ENCODE results near the gene GRIA3.
"Not testable (repeated sequence)": the region's sequence is repeated elsewhere in the genome, so short reads cannot be mapped to it uniquely, and the experiment has no call there.

Gene GRIA3

GRCh38 chrX:123361371-123361770 lies 177.3 kb downstream of the GRIA3 start:
- DNase-seq: no peak

GRCh38 chrX:123386196-123386595 lies 202.1 kb downstream of the GRIA3 start:
- not testable (repeated sequence) for DNase-seq

GRCh38 chrX:123392921-123393320 lies 208.8 kb downstream of the GRIA3 start:
- DNase-seq: no peak

- DNase-seq: no peak
These were observed 215.6 kb downstream of the GRIA3 start for GRCh38 chrX:123399709-123400108.

- DNase-seq: no peak
These were observed 221.2 kb downstream of the GRIA3 start for GRCh38 chrX:123405231-123405630.

GRCh38 chrX:123408821-123409737 lies 225.0 kb downstream of the GRIA3 start:
- no peak for DNase-seq

GRCh38 chrX:123422875-123423274 lies 238.8 kb downstream of the GRIA3 start:
- DNase-seq: no peak

GRCh38 chrX:123424546-123424945 lies 240.5 kb downstream of the GRIA3 start:
- DNase-seq: no peak

- DNase-seq: no peak
These were observed 241.4 kb downstream of the GRIA3 start for GRCh38 chrX:123425471-123425870.

- no peak for DNase-seq
These were observed 241.8 kb downstream of the GRIA3 start for GRCh38 chrX:123425904-123426303.

GRCh38 chrX:123432361-123433150 lies 248.5 kb downstream of the GRIA3 start:
- DNase-seq: no peak

- DNase-seq: no peak
These were observed 252.5 kb downstream of the GRIA3 start for GRCh38 chrX:123436512-123437136.

GRCh38 chrX:123439926-123440325 lies 255.8 kb downstream of the GRIA3 start:
- DNase-seq: not testable (repeated sequence)

GRCh38 chrX:123442764-123443163 lies 258.7 kb downstream of the GRIA3 start:
- DNase-seq: no peak

GRCh38 chrX:123447506-123447905 lies 263.4 kb downstream of the GRIA3 start:
- no peak for DNase-seq

- DNase-seq: no peak
These were observed 265.3 kb downstream of the GRIA3 start for GRCh38 chrX:123449335-123449734.

GRCh38 chrX:123450222-123450621 lies 266.1 kb downstream of the GRIA3 start:
- DNase-seq: no peak

GRCh38 chrX:123454712-123455431 lies 270.8 kb downstream of the GRIA3 start:
- no peak for DNase-seq

GRCh38 chrX:123455693-123456092 lies 271.6 kb downstream of the GRIA3 start:
- no peak for DNase-seq

GRCh38 chrX:123464709-123465108 lies 280.6 kb downstream of the GRIA3 start:
- no peak for DNase-seq

- DNase-seq: no peak
These were observed 284.4 kb downstream of the GRIA3 start for GRCh38 chrX:123468481-123468880.

- DNase-seq: no peak
These were observed 291.1 kb downstream of the GRIA3 start for GRCh38 chrX:123475068-123475724.

Measured in NCI-H1436 treated with DMSO at 0.1 percent for 48 hours (cell line).